ENCODE data around the gene ANAPC15. TPM values are rescaled to one million over a fixed set of nuclear protein-coding genes. Genes with fewer than 3 reads are reported as not detected.

The ANAPC15 gene
- total RNA-seq, 1 donor: 21.7 TPM

- Histone ChIP-seq H3K4me1 (ENCODE audit: insufficient read depth, low read length) (no peaks in the 10 kb centered on the region), H3K4me3 (ENCODE audit: insufficient read depth, low read length) (no peak overlapping the region), H3K9me3 (ENCODE audit: low read depth, low read length) (no peaks in the 10 kb centered on the region), H3K79me2 (ENCODE audit: insufficient read depth, low read length) (no peaks in the 10 kb centered on the region), H3K36me3 (ENCODE audit: insufficient read depth, low read length) (peaks cover 12% of the 10 kb centered on the region), H3K27me3 (ENCODE audit: insufficient read depth, low read length) (no peaks in the 10 kb centered on the region), H3K27ac (ENCODE audit: low read depth, low read length) (no peak overlapping the region), H4K20me1 (ENCODE audit: insufficient read depth, low read length) (no peaks in the 10 kb centered on the region), H3K4me2 (ENCODE audit: insufficient read depth, low read length) (no peak overlapping the region), H2AFZ (ENCODE audit: low read length) (no peak overlapping the region)
- DNase-seq (ENCODE audit: insufficient read length, low spot score, missing footprints): no peak
- no peak for TF ChIP-seq CTCF (IDR thresholded peaks at IDR 0.05; ENCODE audit: extremely low read depth, low read depth, low read length)
Measured at GRCh38 chr11:72085621-72086351, 26.7 kb downstream of the ANAPC15 start.

DNA sequence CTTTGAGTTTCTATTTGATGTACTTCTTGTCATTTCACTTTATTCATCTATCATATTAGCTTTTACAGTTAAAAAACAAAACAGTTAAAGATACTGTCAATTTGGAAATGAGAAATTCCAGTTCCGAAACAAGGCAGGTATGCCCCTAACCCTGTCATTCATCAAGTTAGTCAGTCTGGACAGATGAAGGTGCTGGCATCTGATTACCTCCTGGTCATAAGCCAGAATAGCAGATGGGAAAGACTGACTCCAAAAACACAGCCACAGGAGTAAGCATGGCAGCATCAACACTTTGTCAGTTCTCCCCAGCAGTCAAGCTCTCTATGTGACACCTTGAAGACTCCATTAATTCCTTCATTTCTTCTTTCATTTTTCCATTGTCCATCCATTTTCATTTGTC, 27.5 kb downstream of the ANAPC15 start:
- Histone ChIP-seq H4K20me1 (ENCODE audit: insufficient read depth, low read length) (no peaks in the 10 kb centered on the region), H3K27me3 (ENCODE audit: insufficient read depth, low read length) (no peaks in the 10 kb centered on the region), H2AFZ (ENCODE audit: low read length) (no peak overlapping the region), H3K4me3 (ENCODE audit: insufficient read depth, low read length) (no peak overlapping the region), H3K36me3 (ENCODE audit: insufficient read depth, low read length) (peaks cover 10% of the 10 kb centered on the region), H3K27ac (ENCODE audit: low read depth, low read length) (no peak overlapping the region), H3K4me2 (ENCODE audit: insufficient read depth, low read length) (no peak overlapping the region), H3K4me1 (ENCODE audit: insufficient read depth, low read length) (no peaks in the 10 kb centered on the region), H3K79me2 (ENCODE audit: insufficient read depth, low read length) (peaks cover under 1% of the 10 kb centered on the region), H3K9me3 (ENCODE audit: low read depth, low read length) (no peaks in the 10 kb centered on the region)
- no peak for DNase-seq (ENCODE audit: insufficient read length, low spot score, missing footprints)
- no peak for TF ChIP-seq CTCF (IDR thresholded peaks at IDR 0.05; ENCODE audit: extremely low read depth, low read depth, low read length)

GRCh38 chr11:72084076-72084475, 28.4 kb downstream of the ANAPC15 start:
- Histone ChIP-seq H4K20me1 (ENCODE audit: insufficient read depth, low read length) (no peaks in the 10 kb centered on the region), H3K4me1 (ENCODE audit: insufficient read depth, low read length) (peaks cover 6% of the 10 kb centered on the region), H3K27ac (ENCODE audit: low read depth, low read length) (no peak overlapping the region), H2AFZ (ENCODE audit: low read length) (no peak overlapping the region), H3K79me2 (ENCODE audit: insufficient read depth, low read length) (peaks cover 10% of the 10 kb centered on the region), H3K27me3 (ENCODE audit: insufficient read depth, low read length) (no peaks in the 10 kb centered on the region), H3K4me2 (ENCODE audit: insufficient read depth, low read length) (no peak overlapping the region), H3K36me3 (ENCODE audit: insufficient read depth, low read length) (peaks cover 4% of the 10 kb centered on the region), H3K9me3 (ENCODE audit: low read depth, low read length) (no peaks in the 10 kb centered on the region), H3K4me3 (ENCODE audit: insufficient read depth, low read length) (no peak overlapping the region)
- no peak for DNase-seq (ENCODE audit: insufficient read length, low spot score, missing footprints)
- TF ChIP-seq CTCF (IDR thresholded peaks at IDR 0.05; ENCODE audit: extremely low read depth, low read depth, low read length): no peak

- Histone ChIP-seq H3K36me3 (ENCODE audit: insufficient read depth, low read length) (no peaks in the 10 kb centered on the region), H3K4me2 (ENCODE audit: insufficient read depth, low read length) (no peak overlapping the region), H3K4me3 (ENCODE audit: insufficient read depth, low read length) (no peak overlapping the region), H3K27ac (ENCODE audit: low read depth, low read length) (no peak overlapping the region), H3K9me3 (ENCODE audit: low read depth, low read length) (no peaks in the 10 kb centered on the region), H3K27me3 (ENCODE audit: insufficient read depth, low read length) (no peaks in the 10 kb centered on the region), H3K79me2 (ENCODE audit: insufficient read depth, low read length) (peaks cover 16% of the 10 kb centered on the region), H2AFZ (ENCODE audit: low read length) (no peak overlapping the region), H3K4me1 (ENCODE audit: insufficient read depth, low read length) (peaks cover 13% of the 10 kb centered on the region), H4K20me1 (ENCODE audit: insufficient read depth, low read length) (no peaks in the 10 kb centered on the region)
- TF ChIP-seq CTCF (IDR thresholded peaks at IDR 0.05; ENCODE audit: extremely low read depth, low read depth, low read length): no peak
- no peak for DNase-seq (ENCODE audit: insufficient read length, low spot score, missing footprints)
Measured at GRCh38 chr11:72083414-72083813, 29.1 kb downstream of the ANAPC15 start.
